ENCODE data around the gene JAM2. TPM values are rescaled to one million over a fixed set of nuclear protein-coding genes. Genes with fewer than 3 reads are reported as not detected.

Gene JAM2
- total RNA-seq, 1 experiment from 2014 or later: 4.8 TPM

- no peak for TF ChIP-seq USF1 (CRISPR knock-in tag; IDR thresholded peaks at IDR 0.05)
- no peak for TF ChIP-seq RORB (CRISPR knock-in tag; IDR thresholded peaks at IDR 0.05)
- H3K4me3 Mint-ChIP-seq: no peak overlapping the region
- ATAC-seq: no peak
- no peak overlapping the region for H3K27ac Mint-ChIP-seq
- no peaks in the 10 kb centered on the region for H3K4me1 Mint-ChIP-seq
- H3K27me3 Mint-ChIP-seq (ENCODE audit: low read depth): no peaks in the 10 kb centered on the region
- no peak for DNase-seq (ENCODE audit: low spot score)
- ChIA-PET CTCF (interaction anchor here (0.6 kb wide), 1 partner anchor 15 kb away, joined by 3 read pairs; no protein-coding TSS in a partner anchor), POLR2A (interaction anchor here (0.6 kb wide), 1 partner anchor 338 kb away, joined by 11 read pairs; no protein-coding TSS in a partner anchor)
- H3K9me3 Mint-ChIP-seq: peaks cover 16% of the 10 kb centered on the region
- H3K36me3 Mint-ChIP-seq: peaks cover 4% of the 10 kb centered on the region; the same call in 1 of the 2 replicates
Observed at GRCh38 chr21:25670726-25671125, 31.7 kb downstream of the JAM2 start.

- ChIA-PET CTCF (no interaction called here), POLR2A (no interaction called here)
- no peaks in the 10 kb centered on the region; the same call in 1 of the 2 replicates for H3K4me1 Mint-ChIP-seq
- ATAC-seq: no peak
- TF ChIP-seq ZNF281 (CRISPR knock-in tag; IDR thresholded peaks at IDR 0.05) (no peak), FOXK1 (CRISPR knock-in tag; IDR thresholded peaks at IDR 0.05) (no peak), TEAD1 (CRISPR knock-in tag; IDR thresholded peaks at IDR 0.05) (no peak), MXD4 (CRISPR knock-in tag; IDR thresholded peaks at IDR 0.05; ENCODE audit: borderline replicate concordance) (no peak), ZSCAN18 (CRISPR knock-in tag; IDR thresholded peaks at IDR 0.05) (no peak), ZBTB21 (CRISPR knock-in tag; IDR thresholded peaks at IDR 0.05; ENCODE audit: borderline replicate concordance) (no peak), SMAD3 (CRISPR knock-in tag; IDR thresholded peaks at IDR 0.05; ENCODE audit: borderline replicate concordance) (no peak), FOXJ3 (CRISPR knock-in tag; IDR thresholded peaks at IDR 0.05; ENCODE audit: borderline replicate concordance) (no peak)
- DNase-seq (ENCODE audit: low spot score): no peak
- H3K9me3 Mint-ChIP-seq: peaks cover 16% of the 10 kb centered on the region
- H3K36me3 Mint-ChIP-seq: peaks cover 4% of the 10 kb centered on the region; the same call in 1 of the 2 replicates
- H3K27me3 Mint-ChIP-seq (ENCODE audit: low read depth): no peaks in the 10 kb centered on the region; the same call in 1 of the 2 replicates
- no peak overlapping the region for H3K4me3 Mint-ChIP-seq
- H3K27ac Mint-ChIP-seq: no peak overlapping the region
Observed at GRCh38 chr21:25676451-25676850, 37.4 kb downstream of the JAM2 start.

- Mint-ChIP-seq H3K27ac (no peak overlapping the region), H3K4me1 (peaks cover 4% of the 10 kb centered on the region), H3K9me3 (no peaks in the 10 kb centered on the region), H3K4me3 (peak overlapping the region; percentile 47), H3K27me3 (ENCODE audit: low read depth) (no peaks in the 10 kb centered on the region; the same call in 1 of the 2 replicates), H3K36me3 (no peaks in the 10 kb centered on the region)
- TF ChIP-seq E2F1 (CRISPR knock-in tag; IDR thresholded peaks at IDR 0.05) (no peak), TEAD1 (CRISPR knock-in tag; IDR thresholded peaks at IDR 0.05) (no peak), ERG (CRISPR knock-in tag; IDR thresholded peaks at IDR 0.05) (no peak), GTF2I (CRISPR knock-in tag; conservative IDR thresholded peaks at IDR 0.05) (no peak), MXD4 (CRISPR knock-in tag; IDR thresholded peaks at IDR 0.05; ENCODE audit: borderline replicate concordance) (no peak), ZNF121 (CRISPR knock-in tag; IDR thresholded peaks at IDR 0.05) (no peak), ZNF317 (CRISPR knock-in tag; IDR thresholded peaks at IDR 0.05; ENCODE audit: borderline replicate concordance, low read depth) (no peak), ZNF423 (CRISPR knock-in tag; IDR thresholded peaks at IDR 0.05) (no peak), E2F5 (CRISPR knock-in tag; IDR thresholded peaks at IDR 0.05) (no peak), SP1 (CRISPR knock-in tag; conservative IDR thresholded peaks at IDR 0.05) (no peak)
- ChIA-PET CTCF (interaction anchor here (0.8 kb wide), 1 partner anchor 9 kb away, joined by 3 read pairs; no protein-coding TSS in a partner anchor), POLR2A (interaction anchor here (0.5 kb wide), 1 partner anchor 12 kb away, joined by 3 read pairs; no protein-coding TSS in a partner anchor)
- ATAC-seq (peak; percentile 86), DNase-seq (ENCODE audit: low spot score) (peak; percentile 29)
Observed at GRCh38 chr21:25682382-25682781, 43.3 kb downstream of the JAM2 start.

Measured in WTC11 (cell line).